Karpas-422 (cell line): ENCODE measurements around the gene ZP3. TPM values are rescaled to one million over a fixed set of nuclear protein-coding genes. Genes with fewer than 3 reads are reported as not detected.
"Not testable (repeated sequence)": the region's sequence is repeated elsewhere in the genome, so short reads cannot be mapped to it uniquely, and the experiment has no call there.

Experiments
- DNase-seq: peaks from one replicate; pipeline ENCODE4 v3.0.0-alpha.2; 2015
- H2AFZ ChIP-seq: fragments of 200-600 bp; sonication (generic); 2 replicates; pipeline ENCODE4 v1.6.1; 2014; ENCODE audit warnings: antibody characterized with exemption, low read length, mixed read lengths
- H3K27ac ChIP-seq: fragments of 200-600 bp; sonication (generic); 2 replicates; pipeline ENCODE4 v1.5.1; 2014; ENCODE audit warnings: mild to moderate bottlenecking, low read length, moderate library complexity
- H3K27me3 ChIP-seq: fragments of 200-600 bp; sonication (generic); 2 replicates; pipeline ENCODE4 v1.6.1; 2014; ENCODE audit warnings: low read length, mixed read lengths
- H3K36me3 ChIP-seq: fragments of 200-600 bp; sonication (generic); 2 replicates; pipeline ENCODE4 v1.6.1; 2014; ENCODE audit warnings: low read length, mixed read lengths; ENCODE audit not compliant: insufficient read depth
- H3K4me1 ChIP-seq: fragments of 200-600 bp; sonication (generic); 2 replicates; pipeline ENCODE4 v1.6.1; 2014; ENCODE audit warnings: mild to moderate bottlenecking, low read length, mixed read lengths
- H3K4me2 ChIP-seq: fragments of 200-600 bp; sonication (generic); 2 replicates; pipeline ENCODE4 v1.6.1; 2014; ENCODE audit warnings: low read length, low read depth, mild to moderate bottlenecking; ENCODE audit not compliant: poor library complexity, severe bottlenecking
- H3K4me3 ChIP-seq: fragments of 200-600 bp; sonication (generic); 2 replicates; pipeline ENCODE4 v1.5.1; 2014; ENCODE audit warnings: mild to moderate bottlenecking, antibody characterized with exemption, low read length, mixed read lengths
- H3K79me2 ChIP-seq: fragments of 200-600 bp; sonication (generic); 2 replicates; pipeline ENCODE4 v1.6.1; 2014; ENCODE audit warnings: mild to moderate bottlenecking, low read length, mixed read lengths
- H3K9ac ChIP-seq: fragments of 200-600 bp; sonication (generic); 2 replicates; pipeline ENCODE4 v1.6.0; 2014; ENCODE audit warnings: low read length
- H3K9me2 ChIP-seq: fragments of 200-600 bp; sonication (generic), shearing (Covaris generic); replicated peaks from 2 replicates; pipeline ENCODE4 v1.6.0; 2014; ENCODE audit warnings: mild to moderate bottlenecking, low read length, moderate library complexity; ENCODE audit not compliant: insufficient read depth
- H3K9me3 ChIP-seq: fragments of 300-700, 200-600 bp; sonication (generic); 2 replicates; pipeline ENCODE4 v1.6.1; 2014; ENCODE audit warnings: low read length, mixed read lengths
- H4K20me1 ChIP-seq: fragments of 200-600 bp; sonication (generic); 2 replicates; pipeline ENCODE4 v1.6.1; 2014; ENCODE audit warnings: mild to moderate bottlenecking, antibody characterized with exemption, low read length, low read depth; ENCODE audit not compliant: insufficient read depth
- total RNA-seq: library from RNA; depleted of rRNA; stranded (reverse); fragments of >200 nt; shearing (Covaris generic); gene quantifications from 2 replicates; pipeline ENCODE4 v1.2.3, GENCODE V29; 2014; ENCODE audit warnings: low replicate concordance

ZP3 gene
- total RNA-seq, 1 experiment from 2014 or later: not detected

DNA sequence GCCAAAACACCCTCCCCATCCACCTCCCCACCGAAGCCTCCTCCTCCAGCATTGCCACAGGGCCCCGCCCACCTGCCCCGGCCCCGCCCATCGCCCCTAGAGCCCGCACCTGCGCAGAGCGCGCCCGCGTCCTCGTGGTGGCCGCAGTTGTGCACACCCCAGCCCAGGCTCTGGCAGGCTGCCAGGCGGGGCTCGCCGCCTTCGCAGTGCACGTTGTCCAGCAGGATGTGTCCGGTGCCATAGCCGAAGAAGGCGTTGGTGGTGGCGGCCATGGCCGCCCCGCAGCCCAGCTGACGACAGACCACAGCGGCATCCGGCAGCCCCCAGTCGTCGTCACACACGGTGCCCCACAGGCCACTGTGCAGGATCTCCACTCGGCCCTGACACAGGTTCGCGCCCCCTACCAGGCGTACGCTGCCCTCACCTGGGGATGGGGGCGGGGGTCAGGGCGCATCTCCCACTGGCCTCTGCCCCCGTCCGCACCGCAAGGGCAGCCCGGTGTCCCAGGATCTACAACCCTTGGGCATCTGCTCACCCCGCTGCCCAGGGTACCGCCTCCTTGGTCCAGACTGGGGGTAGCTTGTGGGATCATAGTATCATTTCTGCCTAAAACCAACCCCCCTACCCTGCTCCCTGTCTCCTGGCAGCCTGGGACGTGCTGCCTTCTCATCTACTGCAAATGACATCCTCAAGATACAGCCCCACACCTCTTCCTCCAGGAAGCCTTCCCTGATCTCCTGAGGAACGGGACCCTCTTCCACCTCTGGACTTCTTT, 27.2 kb upstream of the ZP3 start:
- no peaks in the 10 kb centered on the region for H3K9me2 ChIP-seq
- H3K36me3 ChIP-seq: no peaks in the 10 kb centered on the region
- peak; percentile 75 for DNase-seq
- no peak overlapping the region for H3K4me3 ChIP-seq
- H3K4me2 ChIP-seq: no peak overlapping the region
- no peaks in the 10 kb centered on the region for H3K27me3 ChIP-seq
- H3K79me2 ChIP-seq: no peaks in the 10 kb centered on the region
- no peaks in the 10 kb centered on the region for H4K20me1 ChIP-seq
- H3K9ac ChIP-seq: no peak overlapping the region
- no peaks in the 10 kb centered on the region for H3K9me3 ChIP-seq
- no peak overlapping the region for H2AFZ ChIP-seq
- H3K27ac ChIP-seq: no peak overlapping the region
- peaks cover 29% of the 10 kb centered on the region for H3K4me1 ChIP-seq

DNA sequence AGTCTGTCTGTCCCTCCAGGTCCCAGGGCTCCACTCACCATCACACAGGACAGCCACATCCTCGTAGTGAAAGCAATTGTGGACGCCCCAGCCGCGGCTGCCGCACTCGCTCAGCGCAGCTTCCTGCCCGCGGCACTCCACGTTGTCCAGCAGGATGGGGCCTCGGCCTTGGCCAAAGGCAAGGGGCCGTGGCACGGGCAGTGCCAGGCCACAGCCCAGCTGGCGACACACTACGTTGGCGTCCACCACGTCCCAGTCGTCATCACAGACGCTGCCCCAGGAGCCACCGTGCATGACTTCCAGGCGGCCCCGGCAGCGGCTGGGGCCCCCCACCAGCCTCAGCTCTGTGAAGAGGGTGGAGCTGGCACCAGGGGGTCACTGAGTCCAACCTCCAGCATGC, 24.5 kb upstream of the ZP3 start:
- Histone ChIP-seq H3K9me3 (no peaks in the 10 kb centered on the region), H3K4me2 (no peak overlapping the region), H3K27ac (no peak overlapping the region), H3K36me3 (no peaks in the 10 kb centered on the region), H3K4me1 (peaks cover 21% of the 10 kb centered on the region), H3K27me3 (no peaks in the 10 kb centered on the region), H4K20me1 (no peaks in the 10 kb centered on the region), H3K9ac (no peak overlapping the region), H3K79me2 (no peaks in the 10 kb centered on the region), H2AFZ (no peak overlapping the region), H3K9me2 (no peaks in the 10 kb centered on the region), H3K4me3 (no peak overlapping the region)
- DNase-seq: no peak

DNA sequence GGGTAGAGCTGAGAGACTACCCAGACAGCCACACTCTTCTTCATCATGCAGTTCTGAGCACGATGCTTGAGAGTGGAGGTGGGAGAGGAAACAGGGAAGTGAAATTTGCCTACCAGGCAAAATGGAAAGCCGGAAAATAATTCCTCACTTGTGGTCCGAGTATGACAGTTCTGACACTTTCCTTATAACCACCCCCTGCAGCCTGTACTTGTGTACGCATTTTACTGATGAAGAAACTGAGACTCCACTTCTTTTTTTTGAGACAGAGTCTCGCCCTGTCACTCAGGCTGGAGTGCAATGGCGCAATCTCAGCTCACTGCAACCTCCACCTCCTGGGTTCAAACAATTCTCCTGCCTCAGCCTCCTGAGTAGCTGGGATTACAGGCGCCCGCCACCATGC, 21.7 kb upstream of the ZP3 start:
- H3K4me2 ChIP-seq, H3K79me2 ChIP-seq, H3K4me3 ChIP-seq, H3K9me2 ChIP-seq, H3K9ac ChIP-seq, H3K36me3 ChIP-seq, H3K27me3 ChIP-seq, H4K20me1 ChIP-seq, DNase-seq, H3K9me3 ChIP-seq, H3K27ac ChIP-seq, H3K4me1 ChIP-seq, H2AFZ ChIP-seq: not testable (repeated sequence)

DNA sequence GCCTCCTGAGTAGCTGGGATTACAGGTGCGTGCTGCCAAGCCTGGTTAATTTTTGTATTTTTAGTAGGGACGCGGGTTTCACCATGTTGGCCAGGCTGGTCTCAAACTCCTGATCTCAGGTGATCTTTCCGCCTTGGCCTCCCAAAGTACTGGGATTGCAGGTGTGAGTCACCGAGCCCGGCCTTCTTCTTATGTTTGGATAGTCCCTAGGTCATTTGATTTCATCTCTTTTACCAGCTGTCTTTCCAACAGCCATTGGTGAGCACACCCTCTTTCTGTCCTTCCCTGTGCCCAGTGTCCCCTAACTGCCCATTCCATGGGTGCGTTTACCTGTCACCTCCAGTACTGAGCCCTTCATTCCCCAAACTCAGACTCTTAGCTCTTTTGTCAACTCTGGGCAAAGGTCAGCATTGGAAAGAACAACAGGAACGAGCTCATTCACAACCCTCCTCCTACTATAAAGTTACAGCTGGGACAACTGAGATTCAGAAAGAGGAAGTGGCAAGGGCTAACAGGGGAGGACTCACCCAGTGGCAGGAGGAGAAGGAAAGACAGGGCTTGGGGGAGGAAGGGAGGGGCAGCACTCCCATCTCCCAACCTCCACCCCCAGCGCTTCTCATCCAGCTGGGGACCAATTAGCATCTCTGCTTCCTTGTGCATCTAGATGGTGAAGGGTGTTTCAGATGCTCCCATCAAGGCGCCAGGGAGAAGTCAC, 20.8 kb upstream of the ZP3 start:
- H3K36me3 ChIP-seq: no peaks in the 10 kb centered on the region
- no peaks in the 10 kb centered on the region for H3K9me3 ChIP-seq
- DNase-seq: peak; percentile 59
- no peaks in the 10 kb centered on the region for H3K27me3 ChIP-seq
- no peaks in the 10 kb centered on the region for H3K79me2 ChIP-seq
- no peak overlapping the region for H3K4me2 ChIP-seq
- no peak overlapping the region for H3K9ac ChIP-seq
- no peaks in the 10 kb centered on the region for H3K9me2 ChIP-seq
- no peaks in the 10 kb centered on the region for H4K20me1 ChIP-seq
- H2AFZ ChIP-seq: no peak overlapping the region
- no peak overlapping the region for H3K27ac ChIP-seq
- H3K4me1 ChIP-seq: peaks cover 6% of the 10 kb centered on the region
- H3K4me3 ChIP-seq: no peak overlapping the region

DNA sequence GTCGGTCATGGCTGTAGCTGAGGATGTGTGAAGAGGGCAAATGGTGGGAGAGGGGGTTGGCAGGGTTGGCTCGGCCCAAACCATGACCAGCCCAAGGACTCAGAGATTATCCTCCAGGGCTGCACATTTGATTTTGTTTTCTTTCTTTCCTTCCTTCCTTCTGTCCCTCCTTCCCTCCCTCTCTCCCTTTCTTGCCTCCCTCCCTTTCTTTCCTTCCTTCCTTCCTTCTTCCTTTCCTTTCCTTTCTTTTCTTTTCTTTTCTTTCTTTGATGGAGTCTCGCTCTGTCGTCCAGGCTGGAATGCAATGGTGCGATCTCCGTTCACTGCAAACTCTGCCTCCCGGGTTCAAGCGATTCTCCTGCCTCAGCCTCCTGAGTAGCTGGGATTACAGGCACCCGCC, 19.0 kb upstream of the ZP3 start:
- Histone ChIP-seq H3K27ac (no peak overlapping the region), H3K9me2 (no peaks in the 10 kb centered on the region), H3K36me3 (no peaks in the 10 kb centered on the region), H3K4me3 (no peak overlapping the region), H3K4me2 (no peak overlapping the region), H3K4me1 (peaks cover 6% of the 10 kb centered on the region), H2AFZ (no peak overlapping the region), H3K9me3 (no peaks in the 10 kb centered on the region), H3K9ac (no peak overlapping the region), H4K20me1 (no peaks in the 10 kb centered on the region), H3K79me2 (no peaks in the 10 kb centered on the region), H3K27me3 (no peaks in the 10 kb centered on the region)
- no peak for DNase-seq

DNA sequence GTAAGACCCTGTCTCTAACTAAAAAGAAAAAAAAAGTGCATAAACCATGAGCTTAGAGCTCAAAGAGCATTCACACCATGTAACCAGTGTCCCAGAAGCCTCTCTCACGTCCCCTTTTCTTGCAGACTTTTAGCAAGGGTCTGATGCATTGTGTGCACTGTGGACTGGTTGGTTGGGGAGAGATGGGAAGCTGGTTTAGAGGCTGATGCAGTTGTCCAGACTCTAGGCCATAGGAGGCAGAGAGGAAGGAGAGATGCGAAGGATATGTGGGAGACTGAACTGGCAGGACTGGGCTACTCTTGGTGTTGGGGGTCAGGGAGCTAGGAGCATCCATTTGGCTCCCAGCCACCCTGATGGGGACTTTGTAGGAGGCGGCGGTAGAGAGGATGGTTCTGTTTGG, 17.0 kb upstream of the ZP3 start:
- H3K9me2 ChIP-seq: no peaks in the 10 kb centered on the region
- no peak overlapping the region for H3K4me2 ChIP-seq
- peaks cover 6% of the 10 kb centered on the region for H3K4me1 ChIP-seq
- no peak overlapping the region for H3K4me3 ChIP-seq
- no peaks in the 10 kb centered on the region for H3K9me3 ChIP-seq
- no peaks in the 10 kb centered on the region for H3K79me2 ChIP-seq
- no peaks in the 10 kb centered on the region for H4K20me1 ChIP-seq
- H2AFZ ChIP-seq: no peak overlapping the region
- H3K27ac ChIP-seq: no peak overlapping the region
- H3K9ac ChIP-seq: no peak overlapping the region
- no peaks in the 10 kb centered on the region for H3K36me3 ChIP-seq
- H3K27me3 ChIP-seq: no peaks in the 10 kb centered on the region
- DNase-seq: no peak

DNA sequence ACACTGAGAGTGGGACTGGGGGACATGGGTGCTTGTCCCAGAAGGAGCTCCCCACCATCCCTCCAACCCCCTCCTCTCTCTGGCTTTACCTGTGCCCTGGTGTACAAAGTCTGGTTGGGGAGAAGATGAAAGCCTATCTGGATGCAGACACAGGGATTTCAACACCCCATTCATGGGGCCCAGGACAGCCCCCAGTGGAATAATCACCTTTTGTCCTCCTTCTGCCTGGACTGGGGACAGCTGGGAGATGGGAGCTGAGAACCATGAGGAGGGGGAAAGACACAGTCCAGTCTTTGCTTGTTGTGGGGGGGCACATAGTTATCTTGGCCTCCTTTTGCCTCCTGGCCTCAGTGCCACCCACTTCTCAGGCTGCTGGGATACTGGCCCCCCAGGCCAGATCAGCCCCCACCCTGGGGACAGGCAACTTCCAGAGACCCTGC, 16.6 kb upstream of the ZP3 start:
- H3K27me3 ChIP-seq: no peaks in the 10 kb centered on the region
- H3K27ac ChIP-seq: no peak overlapping the region
- no peak overlapping the region for H3K4me3 ChIP-seq
- no peaks in the 10 kb centered on the region for H3K36me3 ChIP-seq
- peaks cover 6% of the 10 kb centered on the region for H3K4me1 ChIP-seq
- H3K4me2 ChIP-seq: no peak overlapping the region
- H4K20me1 ChIP-seq: no peaks in the 10 kb centered on the region
- H3K9ac ChIP-seq: no peak overlapping the region
- H3K9me2 ChIP-seq: no peaks in the 10 kb centered on the region
- no peaks in the 10 kb centered on the region for H3K79me2 ChIP-seq
- DNase-seq: no peak
- no peaks in the 10 kb centered on the region for H3K9me3 ChIP-seq
- no peak overlapping the region for H2AFZ ChIP-seq

DNA sequence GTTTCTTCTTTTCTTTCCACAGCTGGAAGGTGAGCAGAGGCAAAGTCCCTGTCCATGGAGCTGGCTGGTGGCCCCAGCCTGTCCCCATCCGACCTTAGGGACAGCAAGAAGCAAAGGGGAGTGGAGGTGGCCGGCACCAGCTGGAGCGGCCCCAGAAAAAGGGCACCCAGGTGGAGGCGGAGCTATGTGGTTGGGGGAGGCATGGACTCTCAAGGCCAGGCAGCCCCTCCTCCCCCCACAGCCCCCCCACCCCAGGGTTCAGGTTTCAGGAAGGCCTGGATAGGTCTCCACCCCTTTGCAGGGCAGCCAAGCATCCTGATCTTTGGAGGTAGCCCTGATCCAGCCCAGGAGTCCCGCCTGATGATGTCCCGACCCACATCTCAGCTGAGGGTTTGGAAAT, 15.2 kb upstream of the ZP3 start, which contains the start of gene SSC4D:
Gene SSC4D (minus strand): TSS at position 161 of the 400 bp plus-strand sequence. CDS start 5,258 bp downstream, outside the sequence.
- no peak within 1 kb of the TSS for H3K4me2 ChIP-seq
- no peaks in the 10 kb centered on the region for H4K20me1 ChIP-seq
- no peak within 1 kb of the TSS for H3K9ac ChIP-seq
- no peak for DNase-seq
- H2AFZ ChIP-seq: no peak within 1 kb of the TSS
- no peak within 1 kb of the TSS for H3K4me3 ChIP-seq
- H3K36me3 ChIP-seq: no peaks in the 10 kb centered on the region
- no peaks in the 10 kb centered on the region for H3K9me2 ChIP-seq
- H3K9me3 ChIP-seq: no peaks in the 10 kb centered on the region
- H3K79me2 ChIP-seq: no peaks in the 10 kb centered on the region
- H3K4me1 ChIP-seq: no peaks in the 10 kb centered on the region
- no peak within 1 kb of the TSS for H3K27ac ChIP-seq
- no peaks in the 10 kb centered on the region for H3K27me3 ChIP-seq
